Cardiac fibroblast (primary cell): ENCODE measurements around the gene RPS6KL1.

Experiments used
- DNase-seq, 2 donors: peaks; one replicate each; pipeline versions ENCODE4 v3.0.0 to v3.0.0-alpha.2; 2010; ENCODE audit warnings: low read depth in 2 of 2
- H3K4me3 ChIP-seq, 2 donors: replicated peaks in 1 of 2; 1 replicate in 1 of 2; 2 replicates in 1 of 2; pipeline ENCODE4 v1.5.1; 2011; ENCODE audit warnings: low read depth in 2 of 2, low read length in 2 of 2, mild to moderate bottlenecking in 2 of 2, moderate library complexity in 1 of 2
- CTCF ChIP-seq: IDR thresholded peaks from one replicate; pipeline ENCODE4 v1.5.1; 2011; ENCODE audit warnings: low read depth, mild to moderate bottlenecking, low read length, inconsistent platforms

RPS6KL1 gene

GRCh38 chr14:74924061-74924460 lies 1.0 kb upstream of the RPS6KL1 start:
- DNase-seq: no peak
- TF ChIP-seq CTCF: no peak
- no peak overlapping the region for H3K4me3 ChIP-seq

- no peak for TF ChIP-seq CTCF
- DNase-seq: no peak
- H3K4me3 ChIP-seq: no peak overlapping the region
These were observed 891 bp downstream of the RPS6KL1 start for GRCh38 chr14:74921987-74922751.

GRCh38 chr14:74921053-74921620 lies 1.9 kb downstream of the RPS6KL1 start:
- no peak for TF ChIP-seq CTCF
- no peak overlapping the region for H3K4me3 ChIP-seq
- DNase-seq: no peak

GRCh38 chr14:74920281-74920680 lies 2.8 kb downstream of the RPS6KL1 start:
- no peak for TF ChIP-seq CTCF
- DNase-seq: no peak

GRCh38 chr14:74919421-74920165 lies 3.5 kb downstream of the RPS6KL1 start:
- TF ChIP-seq CTCF: no peak
- peak in 1 of 2 donors; percentile 63 for DNase-seq
- no peak overlapping the region for H3K4me3 ChIP-seq

More at GRCh38 chr14:74920281-74920680, 2.8 kb downstream of the RPS6KL1 start:
- H3K4me3 ChIP-seq: no peak overlapping the region

GRCh38 chr14:74918380-74918779 lies 4.7 kb downstream of the RPS6KL1 start:
- H3K4me3 ChIP-seq: no peak overlapping the region
- no peak for TF ChIP-seq CTCF
- no peak for DNase-seq
